Measurements from ENCODE around the gene SNCA.

DNA sequence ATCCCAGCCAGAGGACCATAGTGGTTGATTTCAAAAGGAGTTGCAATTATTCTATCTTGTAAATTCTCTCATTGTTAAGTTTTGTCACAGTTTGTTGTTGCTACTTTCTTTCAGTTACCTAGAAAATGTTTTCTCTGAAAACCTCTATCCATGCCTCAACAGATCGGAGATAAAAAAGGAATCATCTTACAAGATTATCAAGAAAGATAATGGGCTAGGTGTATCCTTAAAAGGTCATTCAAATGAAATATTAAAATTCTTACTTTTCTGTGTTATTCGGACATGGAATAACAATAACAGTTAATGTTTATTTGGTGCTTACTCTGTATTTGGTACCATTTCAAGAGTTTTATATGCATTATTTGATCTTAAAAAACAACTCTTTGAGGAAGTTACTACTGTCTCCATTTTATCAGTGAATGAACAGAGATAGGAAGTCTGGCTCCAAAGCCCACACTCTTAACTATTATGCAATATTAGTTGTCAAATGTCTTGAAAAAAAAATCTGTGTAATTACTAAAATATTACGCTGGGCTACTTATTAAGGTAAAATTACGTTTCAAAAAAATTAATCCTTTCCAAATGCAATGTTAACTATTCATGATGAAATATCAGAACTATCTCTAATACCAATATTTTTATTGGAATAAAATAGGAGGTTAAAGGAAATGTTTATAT lies 97.5 kb downstream of the SNCA start:
- TF ChIP-seq, protein P1, sequence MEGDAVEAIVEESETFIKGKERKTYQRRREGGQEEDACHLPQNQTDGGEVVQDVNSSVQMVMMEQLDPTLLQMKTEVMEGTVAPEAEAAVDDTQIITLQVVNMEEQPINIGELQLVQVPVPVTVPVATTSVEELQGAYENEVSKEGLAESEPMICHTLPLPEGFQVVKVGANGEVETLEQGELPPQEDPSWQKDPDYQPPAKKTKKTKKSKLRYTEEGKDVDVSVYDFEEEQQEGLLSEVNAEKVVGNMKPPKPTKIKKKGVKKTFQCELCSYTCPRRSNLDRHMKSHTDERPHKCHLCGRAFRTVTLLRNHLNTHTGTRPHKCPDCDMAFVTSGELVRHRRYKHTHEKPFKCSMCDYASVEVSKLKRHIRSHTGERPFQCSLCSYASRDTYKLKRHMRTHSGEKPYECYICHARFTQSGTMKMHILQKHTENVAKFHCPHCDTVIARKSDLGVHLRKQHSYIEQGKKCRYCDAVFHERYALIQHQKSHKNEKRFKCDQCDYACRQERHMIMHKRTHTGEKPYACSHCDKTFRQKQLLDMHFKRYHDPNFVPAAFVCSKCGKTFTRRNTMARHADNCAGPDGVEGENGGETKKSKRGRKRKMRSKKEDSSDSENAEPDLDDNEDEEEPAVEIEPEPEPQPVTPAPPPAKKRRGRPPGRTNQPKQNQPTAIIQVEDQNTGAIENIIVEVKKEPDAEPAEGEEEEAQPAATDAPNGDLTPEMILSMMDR (IDR thresholded peaks at IDR 0.05): no peak
- TF ChIP-seq EZH2 (IDR thresholded peaks at IDR 0.05): no peak
